Dermis microvascular lymphatic vessel endothelial cell (primary cell): Measurements from ENCODE around the gene RBFOX2. TPM values are rescaled to one million over a fixed set of nuclear protein-coding genes. Genes with fewer than 3 reads are reported as not detected.
"Not testable (repeated sequence)": the region's sequence is repeated elsewhere in the genome, so short reads cannot be mapped to it uniquely, and the experiment has no call there.

Experiments used
- DNase-seq, 2 donors: peaks; one replicate each; pipeline versions ENCODE4 v3.0.0 to v3.0.0-alpha.2; 2010; ENCODE audit warnings: low read depth in 2 of 2
- total RNA-seq: library from RNA; depleted of rRNA; stranded (reverse); fragments of >200 nt; gene quantifications from 2 replicates; pipeline ENCODE4 v1.2.1, GENCODE V29; 2014

RBFOX2 gene
- total RNA-seq, 1 donor from 2014 or later = 95.8 TPM

- no peak for DNase-seq
Measured at GRCh38 chr22:35739076-35739930, 289.3 kb downstream of the RBFOX2 start.

- DNase-seq = not testable (repeated sequence)
Measured at GRCh38 chr22:35737886-35738285, 290.7 kb downstream of the RBFOX2 start.

GRCh38 chr22:35736701-35737100, 291.9 kb downstream of the RBFOX2 start:
- DNase-seq = no peak

DNA sequence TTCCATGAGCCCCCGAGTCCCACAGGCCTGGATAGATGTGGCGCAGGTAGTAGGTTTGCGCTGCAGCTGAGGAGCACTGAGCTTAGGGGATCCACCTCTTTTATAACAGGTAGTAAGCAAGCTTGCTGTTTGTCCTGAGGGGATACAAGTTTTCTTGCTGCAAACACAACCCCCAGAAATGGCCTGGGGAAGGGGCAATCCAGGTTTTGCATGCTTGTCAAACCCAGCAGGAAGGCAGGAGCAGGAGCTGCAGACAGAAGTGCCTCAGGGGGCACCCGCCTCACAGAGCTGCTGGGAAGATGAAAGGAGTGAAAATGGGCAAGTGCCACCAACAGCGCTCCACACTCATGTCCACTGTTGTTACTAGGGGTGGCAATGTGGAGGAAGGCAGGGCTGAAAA, 292.5 kb downstream of the RBFOX2 start:
- DNase-seq = no peak

DNA sequence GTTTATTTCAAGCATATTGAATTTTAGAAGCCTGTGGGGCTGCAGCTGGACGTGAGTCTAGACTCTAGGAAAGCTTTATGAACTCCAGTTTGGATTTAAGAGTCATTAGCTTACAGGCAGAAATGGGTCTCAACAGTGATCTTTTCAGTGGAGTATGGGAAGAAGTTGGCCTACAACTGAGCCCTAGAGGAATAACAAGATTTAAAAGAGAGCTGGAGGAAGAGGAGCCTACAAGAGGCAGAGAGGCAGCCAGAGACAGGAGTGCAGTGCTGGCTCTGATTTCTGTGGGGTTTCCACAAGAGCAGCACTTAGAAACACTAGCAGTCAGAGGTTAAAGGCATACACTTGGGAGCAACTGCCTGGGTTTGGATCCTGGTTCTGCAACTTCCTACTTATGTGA, 293.1 kb downstream of the RBFOX2 start:
- no peak for DNase-seq

DNA sequence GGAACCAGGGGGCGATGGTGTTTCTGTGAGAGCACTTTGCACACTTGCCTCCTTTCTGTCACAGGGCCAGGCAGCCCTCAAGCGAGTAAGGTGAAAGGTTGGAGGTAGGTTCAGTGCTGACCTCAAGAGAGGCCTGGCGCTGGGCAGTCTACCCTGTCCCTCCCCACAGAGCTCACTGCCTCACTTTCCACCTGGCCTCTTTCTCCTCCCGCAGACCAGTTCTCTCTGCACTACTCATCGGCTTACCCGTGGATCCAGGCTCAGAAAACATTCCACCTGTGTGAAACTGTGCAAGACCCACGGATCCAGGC, 294.2 kb downstream of the RBFOX2 start:
- no peak for DNase-seq

DNA sequence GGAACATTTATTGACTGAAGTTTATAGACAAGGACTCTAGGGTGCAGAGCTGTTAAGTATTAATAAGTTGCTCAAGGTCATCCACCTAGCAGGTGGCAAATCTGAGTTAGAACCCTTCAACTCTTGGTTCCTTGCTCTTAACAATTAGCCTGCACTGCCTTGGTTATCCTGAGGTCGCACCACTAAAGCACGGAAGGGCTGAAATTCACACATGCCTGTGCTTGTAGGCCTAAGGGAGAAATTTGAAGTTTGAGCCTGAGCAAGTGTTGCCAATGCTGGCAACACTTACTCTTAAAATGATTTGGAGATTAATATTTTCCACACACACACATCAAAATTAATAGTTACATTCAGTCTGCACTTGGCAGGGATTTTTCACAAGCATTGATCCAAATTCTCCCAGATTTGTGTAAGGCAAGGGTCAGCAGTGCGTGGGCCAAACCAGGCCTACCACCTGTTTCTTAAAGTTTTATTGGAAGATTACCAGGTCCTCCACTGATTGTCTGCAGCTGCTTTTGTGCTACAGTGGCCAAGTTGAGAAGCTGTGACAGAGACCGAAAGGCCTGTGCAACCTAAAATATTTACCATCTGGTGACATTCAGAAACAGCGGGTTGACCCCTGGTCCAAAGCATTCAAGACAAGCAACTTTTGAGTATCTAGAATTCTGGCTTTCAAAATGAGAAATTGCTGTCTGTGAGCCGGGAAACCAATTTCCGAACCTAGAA, 294.7 kb downstream of the RBFOX2 start:
- no peak for DNase-seq

DNA sequence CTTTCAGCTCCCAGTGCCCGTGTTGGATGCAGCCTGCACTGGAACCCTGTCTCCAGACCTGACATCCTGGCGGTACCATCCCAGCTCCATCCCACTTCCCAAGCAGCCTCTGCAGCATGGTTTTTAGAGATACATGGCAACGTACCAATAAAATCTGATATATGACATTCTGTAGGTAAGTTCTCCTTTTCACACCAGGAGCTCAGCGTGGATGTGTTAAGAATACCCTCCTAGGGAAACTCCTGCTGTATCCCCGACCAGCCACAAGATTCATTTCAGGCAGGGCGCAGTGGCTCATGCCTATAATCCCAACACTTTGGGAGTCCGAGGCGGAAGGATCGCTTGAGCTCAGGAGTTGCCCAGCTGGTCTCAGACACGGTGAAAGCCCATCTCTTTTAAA, 295.6 kb downstream of the RBFOX2 start:
- DNase-seq = no peak

GRCh38 chr22:35732116-35732515, 296.5 kb downstream of the RBFOX2 start:
- DNase-seq = no peak

DNA sequence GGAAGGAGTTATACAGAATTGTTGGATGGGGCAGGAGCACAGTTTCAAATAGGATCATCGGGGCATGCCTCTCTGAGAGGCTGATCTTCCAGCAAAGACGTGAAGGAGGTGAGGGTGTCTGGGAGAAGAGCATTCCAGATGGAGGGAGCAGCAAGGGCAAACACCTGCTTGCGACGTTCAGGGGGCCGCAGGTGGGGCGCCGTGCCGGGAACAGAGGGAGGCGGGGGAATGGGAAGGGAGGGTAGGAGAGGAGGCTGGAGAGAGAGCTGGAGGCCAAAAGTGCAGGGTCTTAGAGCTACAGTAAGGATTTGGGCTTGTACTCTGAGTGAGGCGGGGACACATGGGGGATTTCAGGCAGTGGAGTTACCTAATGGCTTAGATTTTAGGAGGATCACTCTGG, 297.3 kb downstream of the RBFOX2 start:
- DNase-seq = no peak

- no peak for DNase-seq
Measured at GRCh38 chr22:35729309-35729698, 299.3 kb downstream of the RBFOX2 start.

- DNase-seq = no peak
Measured at GRCh38 chr22:35728639-35729308, 299.9 kb downstream of the RBFOX2 start.

DNA sequence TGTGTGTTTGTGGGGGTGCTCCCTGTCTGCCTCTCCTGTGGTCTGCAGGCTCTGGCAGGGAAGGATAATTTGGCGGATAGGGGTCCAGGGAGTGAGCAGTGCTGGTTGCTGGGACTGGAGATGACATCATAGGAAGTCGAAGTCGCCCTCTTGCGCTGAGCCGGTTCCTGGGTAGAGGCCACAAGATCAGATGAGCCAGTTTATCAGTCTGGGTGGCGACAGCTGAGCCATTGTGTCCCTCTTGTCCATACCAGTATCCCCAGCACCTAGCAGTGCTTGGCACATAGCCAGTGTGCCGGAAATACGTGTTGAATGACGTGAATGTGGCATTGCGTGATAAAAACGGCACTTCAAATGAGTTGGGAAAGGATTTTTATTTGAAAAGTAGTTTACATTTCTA, 301.2 kb downstream of the RBFOX2 start:
- peak; percentile 43 to 50 for DNase-seq

DNA sequence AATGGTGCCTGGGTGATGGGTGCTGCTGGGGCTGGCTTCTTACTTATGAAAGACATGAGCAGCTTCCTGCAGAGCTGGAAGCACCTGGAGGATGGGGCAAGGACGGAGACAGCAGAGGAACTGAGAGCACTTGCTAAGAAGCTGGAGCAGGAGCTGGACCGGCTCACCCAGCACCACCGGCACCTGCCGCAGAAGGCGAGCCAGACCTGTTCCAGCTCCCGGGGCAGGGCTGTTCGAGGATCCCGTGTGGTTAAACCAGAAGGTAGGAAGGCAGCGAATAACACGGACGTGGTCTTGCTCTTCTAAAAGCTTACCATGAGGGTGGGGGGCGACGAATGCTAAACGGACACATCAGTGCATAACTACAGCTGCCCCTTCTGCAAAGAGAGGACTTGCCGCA, 301.7 kb downstream of the RBFOX2 start:
- DNase-seq = no peak

GRCh38 chr22:35726398-35726797, 302.2 kb downstream of the RBFOX2 start:
- no peak for DNase-seq

- no peak for DNase-seq
Measured at GRCh38 chr22:35725521-35725920, 303.1 kb downstream of the RBFOX2 start.

DNA sequence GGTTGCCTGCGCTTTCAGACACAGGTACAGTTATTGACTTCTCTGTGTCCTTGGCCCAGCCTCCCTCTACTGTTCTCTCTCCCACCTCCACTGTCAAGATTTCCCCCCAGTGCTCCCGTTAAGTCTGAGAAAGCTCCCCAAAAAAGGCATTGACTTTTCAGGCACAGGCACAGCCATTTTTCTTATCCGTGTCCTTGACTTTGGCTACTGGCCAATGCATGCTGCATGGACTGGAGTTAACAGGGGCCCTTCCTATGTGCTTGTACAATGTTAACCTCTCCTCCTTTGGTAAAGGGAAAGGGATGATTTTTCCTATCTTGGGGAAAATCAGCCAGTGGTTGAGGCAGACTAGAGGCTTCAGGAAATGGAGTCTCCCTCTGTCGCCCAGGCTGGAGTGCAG, 306.7 kb downstream of the RBFOX2 start:
- no peak for DNase-seq

DNA sequence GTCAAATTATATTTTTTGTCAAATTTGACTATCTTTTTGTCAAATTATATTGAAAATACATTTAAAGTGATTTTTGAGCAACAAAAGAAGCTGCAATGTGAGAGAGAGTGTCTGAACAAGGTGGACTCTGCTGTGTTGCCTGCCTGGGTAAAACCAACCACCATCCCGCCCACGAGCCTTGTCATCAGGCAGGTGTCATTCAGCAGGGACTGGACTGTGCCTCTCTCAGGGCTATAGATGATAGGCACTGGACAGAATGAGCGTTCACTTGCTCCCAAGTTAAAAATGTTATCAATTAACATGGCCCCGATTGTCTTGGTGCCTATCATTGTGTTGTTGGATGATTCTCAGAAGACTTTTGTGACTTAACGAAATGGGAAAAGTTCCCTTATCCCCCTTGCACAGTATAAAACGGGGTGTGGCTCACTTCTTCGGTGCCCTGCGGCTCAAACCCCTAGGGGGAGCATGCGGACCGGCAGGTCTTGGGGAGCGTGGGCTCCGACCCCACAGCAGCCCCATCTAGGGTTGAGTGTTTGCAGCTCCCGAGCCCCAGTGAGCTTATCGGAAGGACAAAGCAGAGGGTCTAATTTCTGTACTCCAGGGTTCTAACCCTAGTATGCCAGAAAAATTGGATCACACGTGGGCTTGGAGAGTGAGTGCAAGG, 309.3 kb downstream of the RBFOX2 start:
- no peak for DNase-seq

DNA sequence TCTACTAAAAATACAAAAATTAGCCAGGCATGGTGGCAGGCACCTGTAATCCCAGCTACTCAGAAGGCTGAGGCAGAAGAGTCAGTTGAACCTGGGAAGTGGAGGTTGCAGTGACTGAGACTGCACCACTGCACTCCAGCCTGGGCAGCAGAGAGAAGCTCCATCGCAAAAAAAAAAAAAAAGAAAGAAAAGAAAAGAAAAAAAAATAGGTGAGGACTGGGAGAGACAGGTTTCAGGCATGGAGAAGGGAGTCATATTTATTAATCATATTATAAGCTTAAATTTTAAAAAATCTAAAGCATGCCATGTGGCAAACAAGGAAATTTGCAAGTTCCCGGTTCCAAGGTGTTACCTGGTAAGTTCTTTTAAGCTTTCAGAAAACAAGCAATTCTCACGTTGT, 311.1 kb downstream of the RBFOX2 start, which contains the start of gene APOL5:
Gene APOL5 (plus strand): TSS at position 301 of the 400 bp plus-strand sequence. CDS start 0 bp downstream, at position 301.
- DNase-seq = no peak

DNA sequence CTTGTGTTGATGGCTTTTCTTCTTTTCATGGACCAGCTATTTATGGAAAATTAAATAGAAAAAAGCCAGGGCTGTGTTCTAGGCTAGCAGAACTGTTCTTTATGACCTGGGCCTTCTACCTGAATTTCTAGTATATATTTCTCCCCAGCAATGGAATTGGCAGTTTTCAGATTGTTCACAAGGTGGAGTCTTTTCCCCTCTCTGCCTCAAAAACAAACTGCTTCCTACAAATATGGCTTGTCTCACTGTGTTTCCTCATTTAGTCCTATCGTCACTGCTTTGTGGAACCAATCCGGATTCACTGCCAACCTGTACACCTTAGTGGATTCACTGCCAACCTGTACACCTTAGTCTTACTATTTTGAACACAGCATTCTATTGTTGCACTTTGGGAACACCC, 316.0 kb downstream of the RBFOX2 start:
- no peak for DNase-seq

DNA sequence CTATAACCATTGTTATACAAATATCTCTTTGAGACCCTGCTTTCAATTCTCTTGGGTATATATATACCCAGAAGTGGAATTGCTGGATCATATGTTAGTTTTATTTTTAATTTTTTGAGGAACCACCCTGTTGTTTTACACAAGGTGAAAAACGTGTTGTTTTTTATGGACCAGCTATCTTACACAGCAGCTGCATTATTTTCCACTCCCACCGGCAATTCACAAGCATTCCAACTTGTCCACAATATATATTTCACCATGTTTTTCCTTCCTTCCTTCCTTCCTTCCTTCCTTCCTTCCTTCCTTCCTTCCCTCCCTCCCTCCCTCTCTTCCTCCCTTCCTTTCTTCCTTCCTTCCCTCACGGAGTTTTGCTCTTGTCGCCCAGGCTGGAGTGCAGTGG, 317.3 kb downstream of the RBFOX2 start:
- DNase-seq = no peak

DNA sequence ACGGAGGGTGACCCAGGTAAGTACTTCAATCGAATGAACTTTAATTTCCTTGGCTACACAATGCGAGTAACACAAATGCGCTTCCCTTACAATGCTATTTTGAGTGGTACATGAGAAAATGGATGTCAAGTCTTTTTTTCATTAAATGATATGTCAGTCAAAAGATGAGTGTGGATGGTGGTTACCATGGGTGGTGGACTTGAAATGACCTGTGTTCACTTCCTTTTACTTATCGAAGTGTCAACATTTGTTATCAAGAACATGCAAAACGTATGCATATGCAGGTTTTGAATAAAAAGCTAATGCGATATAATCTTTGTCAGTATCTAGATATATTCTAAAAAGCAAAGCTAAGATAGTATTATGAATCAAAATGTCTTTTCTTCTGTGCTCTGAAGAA, 319.7 kb downstream of the RBFOX2 start:
- no peak for DNase-seq
